B cell (primary cell): Measurements from ENCODE around the gene DTHD1. TPM values are rescaled to one million over a fixed set of nuclear protein-coding genes. Genes with fewer than 3 reads are reported as not detected.

ENCODE experiments used
- ATAC-seq: fragments of 200-7000 bp; cut with Tn5 transposase; one replicate; pipeline ENCODE4 v1.10.0; 2021; ENCODE audit warnings: low read depth, mild to moderate bottlenecking, moderate number of reproducible peaks, moderate library complexity
- CTCF ChIA-PET: fragments of 350-600 bp; sonication (Branson Sonifier 250); formaldehyde crosslinking; loops from one replicate; lab custom pipeline; 2021; ENCODE audit warnings: antibody characterized with exemption, inconsistent platforms; lab: Charles Lee
- POLR2A ChIA-PET: fragments of 350-600 bp; sonication (Branson Sonifier 250); formaldehyde crosslinking; loops from one replicate; lab custom pipeline; 2021; ENCODE audit warnings: antibody characterized with exemption; lab: Charles Lee
- DNase-seq: peaks from one replicate; pipeline ENCODE4 v3.0.0; 2013
- H2AFZ ChIP-seq: 2 replicates; pipeline ENCODE4 v1.6.1; 2012; ENCODE audit warnings: mild to moderate bottlenecking, low read depth, low read length; ENCODE audit not compliant: insufficient read depth, poor library complexity, severe bottlenecking
- H3K27ac ChIP-seq, 2 donors: 1 replicate in 1 of 2; 2 replicates in 1 of 2; pipeline ENCODE4 v1.5.1; 2012 to 2013; ENCODE audit warnings: low read length in 2 of 2, mild to moderate bottlenecking in 2 of 2, moderate library complexity in 1 of 2
- H3K27me3 ChIP-seq, 4 experiments: fragments of 200-600 bp in 1 of 4; sonication (generic) in 1 of 4; replicated peaks in 1 of 4; 1 replicate in 2 of 4; 2 replicates in 2 of 4; pipeline versions ENCODE4 v1.6.1 to v1.7.0; 2013 to 2016; ENCODE audit warnings: low read length in 3 of 4, mild to moderate bottlenecking in 2 of 4, mixed read lengths in 1 of 4, moderate library complexity in 1 of 4; ENCODE audit not compliant: insufficient read depth in 4 of 4, control insufficient read depth in 3 of 4; ENCODE audit errors: control extremely low read depth in 1 of 4
- H3K36me3 ChIP-seq, 2 experiments: replicated peaks in 1 of 2; 1 replicate in 1 of 2; 2 replicates in 1 of 2; pipeline versions ENCODE4 v1.6.1 to v1.7.1; 2013; ENCODE audit warnings: low read length in 1 of 2; ENCODE audit not compliant: insufficient read depth in 2 of 2, control insufficient read depth in 1 of 2; ENCODE audit errors: control extremely low read depth in 1 of 2, extremely low read depth in 1 of 2
- H3K4me1 ChIP-seq, 2 donors: fragments of 200-600 bp in 1 of 2; sonication (generic) in 1 of 2; 1 replicate in 1 of 2; 2 replicates in 1 of 2; pipeline versions ENCODE4 v1.5.1 to v1.6.1; 2013 to 2017; ENCODE audit warnings: low read length in 2 of 2; ENCODE audit not compliant: control insufficient read depth in 2 of 2, insufficient read depth in 2 of 2
- H3K4me2 ChIP-seq: replicated peaks from 2 replicates; pipeline ENCODE3; 2012; ENCODE audit warnings: mild to moderate bottlenecking, low read depth, low read length; ENCODE audit not compliant: poor library complexity, severe bottlenecking
- H3K4me3 ChIP-seq, 5 experiments: fragments of 200-600 bp in 1 of 5; sonication (generic) in 1 of 5; 1 replicate in 3 of 5; 2 replicates in 2 of 5; pipeline versions ENCODE4 v1.5.1 to v1.7.0; 2011 to 2016; ENCODE audit warnings: low read length in 4 of 5, mild to moderate bottlenecking in 4 of 5, low read depth in 2 of 5, control low read depth in 1 of 5, moderate library complexity in 1 of 5; ENCODE audit not compliant: insufficient read depth in 1 of 5; ENCODE audit errors: control extremely low read depth in 1 of 5, extremely low read depth in 1 of 5
- H3K79me2 ChIP-seq: fragments of 200-600 bp; sonication (generic); one replicate; pipeline ENCODE4 v1.6.0; 2016; ENCODE audit warnings: low read length; ENCODE audit not compliant: control insufficient read depth, insufficient read depth
- H3K9ac ChIP-seq: fragments of 200-600 bp; sonication (generic); 2 replicates; pipeline ENCODE4 v1.6.1; 2017; ENCODE audit warnings: mild to moderate bottlenecking, low read length, moderate library complexity
- H3K9me3 ChIP-seq, 3 donors: one replicate each; pipeline versions ENCODE4 v1.6.1 to v1.7.1; 2013; ENCODE audit warnings: low read length in 2 of 3; ENCODE audit not compliant: control insufficient read depth in 2 of 3, insufficient read depth in 1 of 3; ENCODE audit errors: control extremely low read depth in 1 of 3
- H4K20me1 ChIP-seq: 2 replicates; pipeline ENCODE4 v1.6.0; 2012; ENCODE audit warnings: mild to moderate bottlenecking, low read length; ENCODE audit not compliant: insufficient read depth, control insufficient read depth, poor library complexity, severe bottlenecking
- H3K27ac Mint-ChIP-seq: one replicate; pipeline ENCODE4 v1.8.0; 2021; ENCODE audit warnings: mixed read lengths
- H3K27me3 Mint-ChIP-seq: one replicate; pipeline ENCODE4 v1.8.0; 2021; ENCODE audit warnings: mixed read lengths
- H3K4me1 Mint-ChIP-seq: one replicate; pipeline ENCODE4 v1.8.0; 2021; ENCODE audit warnings: mixed read lengths
- H3K4me3 Mint-ChIP-seq: one replicate; pipeline ENCODE4 v1.8.0; 2021; ENCODE audit warnings: mixed read lengths
- H3K9me3 Mint-ChIP-seq: one replicate; pipeline ENCODE4 v1.8.0; 2022; ENCODE audit warnings: mixed read lengths; ENCODE audit not compliant: insufficient read depth
- EZH2 ChIP-seq: IDR thresholded peaks from 2 replicates; pipeline ENCODE4 v1.6.1; 2012; ENCODE audit warnings: borderline replicate concordance, low read depth, mild to moderate bottlenecking, moderate library complexity, low read length; ENCODE audit not compliant: insufficient read depth, poor library complexity, severe bottlenecking
- WGBS: methylation state at CpG from one replicate; pipeline ENCODE4 v1.1.5; 2013; ENCODE audit warnings: missing lambda C conversion rate; ENCODE audit not compliant: insufficient coverage; 5-methylcytosine and 5-hydroxymethylcytosine counted together
- intact Hi-C: fragments of 100-400 bp; cut with micrococcal nuclease; formaldehyde crosslinking; loops from one replicate; pipeline ENCODE4 v1.10.0; 2022
- polyA plus RNA-seq: library from polyadenylated mRNA; depleted of rRNA; stranded (reverse); fragments of >200 nt; gene quantifications from 2 replicates; pipeline ENCODE4 v1.2.3, GENCODE V29; 2012
- total RNA-seq, 2 donors: library from RNA; stranded (reverse); fragments of 120-200 nt in 1 of 2; gene quantifications; 1 replicate in 1 of 2; 2 replicates in 1 of 2; pipeline versions ENCODE4 v1.2.3 to v1.2.4, GENCODE V29; 2013 to 2022
- TF ChIP-seq, protein P1 (sequence below): fragments of 200-600 bp; IDR thresholded peaks from one replicate; pipeline ENCODE4 v1.8.0; 2022; ENCODE audit warnings: antibody characterized with exemption, mild to moderate bottlenecking

DTHD1 gene
- total and polyA plus RNA-seq, 2 donors (not counting 1 experiment from before 2014, with no cell fraction given) = 0.04 TPM; not detected in 1

DNA sequence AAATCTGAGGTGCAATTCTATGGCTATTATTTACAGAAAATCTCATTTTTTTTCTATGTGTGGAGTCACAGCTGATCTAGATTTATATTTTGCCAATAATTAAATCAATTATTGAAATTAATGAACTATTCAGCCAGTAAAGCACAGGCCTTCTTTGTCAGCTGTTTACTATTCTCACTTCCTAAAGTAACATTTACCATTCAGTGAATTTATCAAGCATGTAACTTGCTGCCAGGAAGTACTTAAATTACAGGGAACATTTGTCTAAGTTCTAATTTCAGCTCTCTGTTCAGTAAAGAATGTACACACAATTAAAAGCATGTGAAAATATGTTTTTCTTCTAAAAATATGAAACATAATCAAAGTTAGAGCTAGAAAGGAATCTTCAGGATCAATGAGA is 79.3 kb downstream of the DTHD1 start:
- intact Hi-C loops = no loop called here
- H3K9ac ChIP-seq = no peak overlapping the region
- TF ChIP-seq EZH2 = no peak
- TF ChIP-seq, protein P1, sequence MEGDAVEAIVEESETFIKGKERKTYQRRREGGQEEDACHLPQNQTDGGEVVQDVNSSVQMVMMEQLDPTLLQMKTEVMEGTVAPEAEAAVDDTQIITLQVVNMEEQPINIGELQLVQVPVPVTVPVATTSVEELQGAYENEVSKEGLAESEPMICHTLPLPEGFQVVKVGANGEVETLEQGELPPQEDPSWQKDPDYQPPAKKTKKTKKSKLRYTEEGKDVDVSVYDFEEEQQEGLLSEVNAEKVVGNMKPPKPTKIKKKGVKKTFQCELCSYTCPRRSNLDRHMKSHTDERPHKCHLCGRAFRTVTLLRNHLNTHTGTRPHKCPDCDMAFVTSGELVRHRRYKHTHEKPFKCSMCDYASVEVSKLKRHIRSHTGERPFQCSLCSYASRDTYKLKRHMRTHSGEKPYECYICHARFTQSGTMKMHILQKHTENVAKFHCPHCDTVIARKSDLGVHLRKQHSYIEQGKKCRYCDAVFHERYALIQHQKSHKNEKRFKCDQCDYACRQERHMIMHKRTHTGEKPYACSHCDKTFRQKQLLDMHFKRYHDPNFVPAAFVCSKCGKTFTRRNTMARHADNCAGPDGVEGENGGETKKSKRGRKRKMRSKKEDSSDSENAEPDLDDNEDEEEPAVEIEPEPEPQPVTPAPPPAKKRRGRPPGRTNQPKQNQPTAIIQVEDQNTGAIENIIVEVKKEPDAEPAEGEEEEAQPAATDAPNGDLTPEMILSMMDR = no peak
- Mint-ChIP-seq H3K27me3 (peaks cover 3% of the 10 kb centered on the region), H3K9me3 (no peaks in the 10 kb centered on the region), H3K4me1 (peaks cover 4% of the 10 kb centered on the region), H3K4me3 (no peak overlapping the region), H3K27ac (no peak overlapping the region)
- ATAC-seq (no peak), DNase-seq (no peak)
- no peaks in the 10 kb centered on the region for H3K27me3 ChIP-seq
- H3K9me3 ChIP-seq = no peaks in the 10 kb centered on the region
- CTCF ChIA-PET = interaction anchor here (1.0 kb wide), 1 partner anchor 177 kb away, joined by 3 read pairs; no protein-coding TSS in a partner anchor
- peaks cover 0 to 6% of the 10 kb centered on the region in 2 donors for H3K4me1 ChIP-seq
- H3K4me2 ChIP-seq = no peak overlapping the region
- H3K27ac ChIP-seq = no peak overlapping the region
- no peaks in the 10 kb centered on the region for H4K20me1 ChIP-seq
- POLR2A ChIA-PET = no interaction called here
- no peak overlapping the region for H2AFZ ChIP-seq
- H3K4me3 ChIP-seq = no peak overlapping the region
- H3K36me3 ChIP-seq = no peaks in the 10 kb centered on the region
- H3K79me2 ChIP-seq = no peaks in the 10 kb centered on the region

DNA sequence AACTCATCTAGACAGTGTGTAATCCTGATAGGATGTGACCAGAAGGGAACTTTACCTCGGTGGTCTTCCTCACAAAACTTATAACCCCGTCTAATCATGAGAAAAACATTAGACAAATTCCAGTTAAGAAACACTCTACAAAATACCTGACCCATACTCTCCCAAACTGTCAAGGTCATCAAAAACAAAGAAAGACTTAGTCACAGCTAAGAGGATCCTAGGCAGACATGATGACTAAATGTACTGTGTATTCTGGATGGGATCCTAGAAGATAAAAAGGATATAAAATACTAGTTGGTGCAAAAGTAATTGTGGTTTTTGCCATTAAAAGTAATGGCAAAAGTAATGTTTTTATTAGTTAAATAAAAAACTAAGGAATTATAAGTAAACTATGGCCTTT is 81.6 kb downstream of the DTHD1 start:
- Histone ChIP-seq H3K9ac (no peak overlapping the region), H3K4me3 (no peak overlapping the region), H2AFZ (no peak overlapping the region), H3K9me3 (no peaks in the 10 kb centered on the region), H3K79me2 (no peaks in the 10 kb centered on the region), H3K4me2 (no peak overlapping the region), H3K4me1 (peaks cover 0 to 6% of the 10 kb centered on the region in 2 donors), H3K27ac (no peak overlapping the region), H4K20me1 (no peaks in the 10 kb centered on the region), H3K27me3 (no peaks in the 10 kb centered on the region), H3K36me3 (no peaks in the 10 kb centered on the region)
- no peak overlapping the region for H3K27ac Mint-ChIP-seq
- no CpG with 5 or more reads among the region's 2 CpGs for WGBS
- H3K27me3 Mint-ChIP-seq = no peaks in the 10 kb centered on the region
- DNase-seq = no peak
- TF ChIP-seq, protein P1 = no peak
- ChIA-PET POLR2A (no interaction called here), CTCF (interaction anchor here (0.6 to 1.7 kb wide), 4 partner anchors 11 to 38 kb away, joined by 3 to 5 read pairs (median 3); no protein-coding TSS in a partner anchor)
- peaks cover 4% of the 10 kb centered on the region for H3K4me1 Mint-ChIP-seq
- no peak overlapping the region for H3K4me3 Mint-ChIP-seq
- ATAC-seq = no peak
- intact Hi-C loops = no loop called here
- H3K9me3 Mint-ChIP-seq = no peaks in the 10 kb centered on the region
